GM13977 (cell line): ENCODE data around the gene LRRC32.

Source experiments
- DNase-seq: peaks from one replicate; pipeline ENCODE4 v3.0.0; 2012; ENCODE audit warnings: low spot score
- in situ Hi-C: fragments of 300-500 bp; cut with MboI; formaldehyde crosslinking; loops from one replicate; pipeline ENCODE4 v1.12.0; 2022; ENCODE audit warnings: low sequenced_read_pairs, low pct_unique_long_range_greater_than_20kb, mixed read lengths, inconsistent platforms; ENCODE audit not compliant: unreplicated experiment
- TF ChIP-seq, protein P1 (sequence below): IDR thresholded peaks from 2 replicates; pipeline ENCODE4 v1.5.1; 2012; ENCODE audit warnings: mild to moderate bottlenecking, control low read depth; ENCODE audit not compliant: insufficient read depth; ENCODE audit errors: extremely low read depth, missing control alignments

LRRC32 gene

DNA sequence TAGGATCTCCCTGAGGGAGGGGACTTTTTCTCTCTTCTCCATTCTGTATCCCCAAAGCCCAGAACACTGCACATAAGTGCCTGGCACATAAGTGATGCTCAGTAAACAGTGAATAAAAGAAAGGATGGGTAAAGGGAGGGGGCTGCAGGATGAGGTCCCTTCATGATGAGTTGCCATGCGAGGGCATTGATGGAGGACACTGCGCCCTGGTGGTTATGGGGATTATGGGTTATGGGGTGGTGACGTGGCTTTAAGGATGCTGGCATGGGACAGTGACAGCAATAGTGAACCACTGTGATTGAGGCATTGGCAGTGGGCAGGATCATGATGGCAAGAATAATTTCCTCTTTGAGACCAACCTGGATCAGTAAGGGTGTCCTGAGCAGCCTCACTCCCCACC is 43.9 kb upstream of the LRRC32 start:
- DNase-seq: no peak
- TF ChIP-seq, protein P1, sequence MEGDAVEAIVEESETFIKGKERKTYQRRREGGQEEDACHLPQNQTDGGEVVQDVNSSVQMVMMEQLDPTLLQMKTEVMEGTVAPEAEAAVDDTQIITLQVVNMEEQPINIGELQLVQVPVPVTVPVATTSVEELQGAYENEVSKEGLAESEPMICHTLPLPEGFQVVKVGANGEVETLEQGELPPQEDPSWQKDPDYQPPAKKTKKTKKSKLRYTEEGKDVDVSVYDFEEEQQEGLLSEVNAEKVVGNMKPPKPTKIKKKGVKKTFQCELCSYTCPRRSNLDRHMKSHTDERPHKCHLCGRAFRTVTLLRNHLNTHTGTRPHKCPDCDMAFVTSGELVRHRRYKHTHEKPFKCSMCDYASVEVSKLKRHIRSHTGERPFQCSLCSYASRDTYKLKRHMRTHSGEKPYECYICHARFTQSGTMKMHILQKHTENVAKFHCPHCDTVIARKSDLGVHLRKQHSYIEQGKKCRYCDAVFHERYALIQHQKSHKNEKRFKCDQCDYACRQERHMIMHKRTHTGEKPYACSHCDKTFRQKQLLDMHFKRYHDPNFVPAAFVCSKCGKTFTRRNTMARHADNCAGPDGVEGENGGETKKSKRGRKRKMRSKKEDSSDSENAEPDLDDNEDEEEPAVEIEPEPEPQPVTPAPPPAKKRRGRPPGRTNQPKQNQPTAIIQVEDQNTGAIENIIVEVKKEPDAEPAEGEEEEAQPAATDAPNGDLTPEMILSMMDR: no peak
- in situ Hi-C loops: no loop called here

DNA sequence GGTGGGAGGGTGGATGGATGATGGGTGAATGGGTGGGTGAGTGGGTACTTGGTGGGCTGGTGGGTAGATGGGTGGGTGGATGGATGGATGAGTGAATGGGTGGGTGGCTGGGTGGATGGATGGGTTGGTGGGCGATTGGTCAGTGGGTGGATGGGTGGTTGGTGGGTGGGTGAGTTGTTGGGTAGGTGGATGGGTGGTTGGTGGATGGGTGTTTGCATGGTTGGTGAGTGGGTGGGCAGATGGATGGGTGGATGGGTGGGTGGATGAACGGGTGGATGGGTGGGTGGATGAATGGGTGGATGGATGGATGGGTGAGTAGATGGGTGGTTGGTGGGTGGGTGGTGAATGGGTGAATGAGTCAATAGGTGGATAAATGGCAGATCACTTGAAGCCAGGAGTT is 43.0 kb upstream of the LRRC32 start:
- TF ChIP-seq, protein P1: no peak
- in situ Hi-C loops: no loop called here
- no peak for DNase-seq

DNA sequence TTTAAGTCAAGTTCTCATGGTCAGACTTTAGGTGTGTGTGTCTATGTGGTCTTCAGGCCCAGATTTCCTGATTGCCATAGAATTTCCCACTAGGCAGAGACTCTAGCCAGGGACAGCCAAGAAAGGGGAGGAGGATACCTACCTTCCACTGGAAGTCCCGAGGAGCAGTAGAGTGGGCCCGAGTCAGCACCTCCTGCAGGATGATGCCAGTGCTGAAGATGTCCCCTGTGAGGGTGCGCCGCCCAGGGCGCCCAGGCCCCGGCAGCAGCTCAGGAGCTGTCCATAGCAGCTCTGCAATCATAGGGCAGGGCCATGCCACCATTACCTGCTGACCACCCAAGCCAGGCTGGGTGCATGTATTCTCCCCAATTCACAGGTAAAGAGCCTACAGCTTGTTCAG is 41.6 kb upstream of the LRRC32 start:
- DNase-seq: no peak
- TF ChIP-seq, protein P1: no peak
- in situ Hi-C loops: no loop called here

DNA sequence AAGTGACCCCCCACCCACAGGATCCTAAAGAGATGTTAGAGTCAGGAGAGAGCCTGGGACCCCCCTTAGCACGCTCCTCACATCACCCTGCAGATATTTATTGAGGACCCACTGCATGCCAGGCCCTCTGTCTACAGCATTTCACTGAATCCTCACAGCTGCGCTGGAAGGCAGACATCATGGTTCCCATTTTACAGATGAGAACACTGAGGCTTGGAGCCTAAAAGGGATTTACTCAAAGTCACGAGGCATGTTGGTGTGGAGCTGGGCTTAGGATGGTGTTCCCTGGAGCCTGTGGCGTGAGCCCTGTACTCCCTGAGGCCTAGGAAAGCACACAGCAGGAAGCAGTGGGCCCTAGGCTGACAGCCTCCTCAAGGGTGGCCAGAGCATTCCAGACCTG is 39.2 kb upstream of the LRRC32 start:
- TF ChIP-seq, protein P1: no peak
- no peak for DNase-seq
- in situ Hi-C loops: no loop called here

DNA sequence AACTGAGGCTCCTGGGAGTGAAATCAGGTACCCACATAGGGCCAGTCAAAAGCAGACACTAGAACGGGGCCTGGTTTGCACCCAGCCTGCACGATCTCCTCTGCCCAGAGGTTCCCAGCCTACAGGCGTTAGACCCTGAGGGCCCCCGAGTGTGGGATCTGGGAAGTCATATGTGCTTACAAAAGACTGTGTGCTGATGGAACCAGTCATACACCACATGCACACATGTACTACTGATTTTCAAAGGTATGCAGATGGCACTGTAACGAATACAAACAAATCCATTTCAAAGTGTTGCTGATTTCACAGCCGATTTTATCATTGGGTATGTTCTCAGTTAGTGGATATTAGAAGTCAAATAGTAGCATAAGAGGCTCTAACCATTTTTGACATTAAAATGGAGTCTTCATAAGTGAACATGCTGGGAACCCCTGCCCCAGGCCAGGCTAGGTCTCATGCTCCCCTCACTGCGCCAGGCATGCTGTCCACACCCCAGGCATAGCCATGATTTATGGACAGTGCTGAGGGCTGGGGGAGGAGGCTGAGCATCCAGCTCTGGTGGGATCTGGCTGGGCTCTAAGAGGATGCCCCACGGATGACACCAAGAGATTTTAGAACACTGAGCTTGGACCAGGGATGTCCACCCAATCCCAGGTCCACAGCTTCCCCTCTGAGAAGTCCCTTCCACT is 38.6 kb upstream of the LRRC32 start:
- no peak for DNase-seq
- in situ Hi-C loops: no loop called here
- TF ChIP-seq, protein P1: no peak

DNA sequence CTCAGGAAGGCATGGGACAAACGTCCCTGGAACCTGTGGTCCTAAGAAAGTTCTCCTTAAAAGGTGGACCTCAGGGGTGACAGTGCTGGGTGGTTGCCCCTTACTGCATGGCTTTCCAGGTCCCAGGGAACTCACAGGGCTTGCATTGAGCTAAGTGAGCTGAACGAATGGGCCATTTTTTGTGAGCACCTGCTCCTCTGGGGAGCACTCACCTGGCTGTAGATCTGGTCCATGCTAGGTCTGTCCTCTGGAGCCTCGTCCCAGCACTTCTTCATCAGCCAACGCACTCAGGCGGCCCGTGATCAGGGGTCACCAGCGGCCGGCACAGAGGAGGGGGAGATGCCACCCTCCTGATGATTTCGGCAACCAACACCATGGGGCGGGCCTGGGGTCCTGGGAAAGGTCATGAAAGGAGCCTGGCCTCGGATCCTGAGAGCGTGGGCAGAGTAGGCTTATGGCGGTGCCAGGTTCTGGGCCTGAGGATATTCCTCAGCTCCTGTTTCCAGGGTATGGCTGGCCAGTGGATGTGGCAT is 36.8 kb upstream of the LRRC32 start:
- in situ Hi-C loops: no loop called here
- TF ChIP-seq, protein P1: no peak
- DNase-seq: no peak
